Vagina (tissue), 2 donors: ENCODE measurements around the gene KRTAP9-3.

Experiments used
- CTCF ChIP-seq, 3 experiments: fragments of 450-650 bp in 2 of 3; fragments of 200-600 bp in 1 of 3; sonication (generic) in 1 of 3; IDR thresholded peaks; one replicate each; pipeline ENCODE4 v1.5.1; 2017 to 2019; ENCODE audit warnings: antibody characterized with exemption in 3 of 3, mild to moderate bottlenecking in 2 of 3, moderate library complexity in 2 of 3
- POLR2A ChIP-seq, 2 donors: fragments of 450-650 bp; IDR thresholded peaks; one replicate each; pipeline ENCODE4 v1.6.1; 2017; ENCODE audit warnings: antibody characterized with exemption in 2 of 2, mild to moderate bottlenecking in 2 of 2, moderate library complexity in 2 of 2
- POLR2AphosphoS5 ChIP-seq, 2 donors: sonication (generic); formaldehyde crosslinking; IDR thresholded peaks; one replicate each; pipeline ENCODE4 v1.9.0; 2017; ENCODE audit warnings: antibody characterized with exemption in 2 of 2, mild to moderate bottlenecking in 2 of 2, low read depth in 1 of 2; ENCODE audit not compliant: insufficient read depth in 1 of 2

- TF ChIP-seq POLR2A (IDR thresholded peaks at IDR 0.05) (no peak), CTCF (IDR thresholded peaks at IDR 0.05) (no peak), POLR2AphosphoS5 (IDR thresholded peaks at IDR 0.05; ENCODE audit: insufficient read depth in 1 of 2, low read depth in 1 of 2) (no peak)
These were observed 32.8 kb downstream of the KRTAP9-3 start, which contains the start of gene KRTAP9-6 for GRCh38 chr17:41265078-41265477.
